RWPE1 (cell line): Measurements from ENCODE around the gene ZNF532.

ENCODE experiments used
- CTCF ChIA-PET: fragments of 350-600 bp; sonication (Branson Sonifier 250); formaldehyde crosslinking; extraction: SDS; loops from one replicate; lab custom pipeline; 2021; lab: Yijun Ruan, JAX
- POLR2A ChIA-PET: fragments of 400-600 bp; formaldehyde crosslinking; extraction: SDS; loops from one replicate; lab custom pipeline; 2020; ENCODE audit warnings: antibody characterized with exemption; ENCODE audit not compliant: low non-redundant PET; lab: Yijun Ruan, JAX
- DNase-seq: peaks from one replicate; pipeline ENCODE4 v3.0.0; 2012; ENCODE audit warnings: low spot score
- H3K27ac ChIP-seq: fragments of 450-650 bp; 2 replicates; pipeline ENCODE4 v1.5.1; 2017
- CTCF ChIP-seq: fragments of 450-650 bp; conservative IDR thresholded peaks from 2 replicates; pipeline ENCODE4 v1.5.1; 2017; ENCODE audit warnings: low read depth, mild to moderate bottlenecking

The ZNF532 gene

GRCh38 chr18:58842978-58843687 lies 21.5 kb upstream of the ZNF532 start:
- H3K27ac ChIP-seq, result no peak overlapping the region
- TF ChIP-seq CTCF, result no peak
- ChIA-PET CTCF (no interaction called here), POLR2A (no interaction called here)
- DNase-seq, result no peak

- ChIA-PET POLR2A (no interaction called here), CTCF (no interaction called here)
- no peak for DNase-seq
- no peak overlapping the region for H3K27ac ChIP-seq
- TF ChIP-seq CTCF, result no peak
These were observed 21.0 kb upstream of the ZNF532 start for GRCh38 chr18:58843688-58844035.

GRCh38 chr18:58844871-58845270 lies 19.8 kb upstream of the ZNF532 start:
- no peak for TF ChIP-seq CTCF
- CTCF ChIA-PET, result no interaction called here
- DNase-seq, result no peak
- POLR2A ChIA-PET, result no interaction called here
- no peak overlapping the region for H3K27ac ChIP-seq

GRCh38 chr18:58845928-58846724 lies 18.6 kb upstream of the ZNF532 start:
- no peak overlapping the region for H3K27ac ChIP-seq
- ChIA-PET POLR2A (no interaction called here), CTCF (no interaction called here)
- no peak for DNase-seq
- TF ChIP-seq CTCF, result no peak

- no peak overlapping the region for H3K27ac ChIP-seq
- peak; percentile 33 for DNase-seq
- CTCF ChIA-PET, result no interaction called here
- POLR2A ChIA-PET, result no interaction called here
- no peak for TF ChIP-seq CTCF
These were observed 17.1 kb upstream of the ZNF532 start for GRCh38 chr18:58847383-58848071.

GRCh38 chr18:58848685-58849084 lies 16.0 kb upstream of the ZNF532 start:
- H3K27ac ChIP-seq, result no peak overlapping the region
- CTCF ChIA-PET, result interaction anchor here (0.6 to 0.7 kb wide), 3 partner anchors 15 to 376 kb away, joined by 3 to 4 read pairs (median 4); no protein-coding TSS in a partner anchor
- POLR2A ChIA-PET, result no interaction called here
- TF ChIP-seq CTCF, result no peak
- DNase-seq, result peak; percentile 14
